Measurements from ENCODE around the gene TYW1. TPM values are rescaled to one million over a fixed set of nuclear protein-coding genes. Genes with fewer than 3 reads are reported as not detected.
"Not testable (repeated sequence)": the region's sequence is repeated elsewhere in the genome, so short reads cannot be mapped to it uniquely, and the experiment has no call there.

TYW1 gene
- total RNA-seq, 1 experiment from 2014 or later: 24.5 TPM

DNA sequence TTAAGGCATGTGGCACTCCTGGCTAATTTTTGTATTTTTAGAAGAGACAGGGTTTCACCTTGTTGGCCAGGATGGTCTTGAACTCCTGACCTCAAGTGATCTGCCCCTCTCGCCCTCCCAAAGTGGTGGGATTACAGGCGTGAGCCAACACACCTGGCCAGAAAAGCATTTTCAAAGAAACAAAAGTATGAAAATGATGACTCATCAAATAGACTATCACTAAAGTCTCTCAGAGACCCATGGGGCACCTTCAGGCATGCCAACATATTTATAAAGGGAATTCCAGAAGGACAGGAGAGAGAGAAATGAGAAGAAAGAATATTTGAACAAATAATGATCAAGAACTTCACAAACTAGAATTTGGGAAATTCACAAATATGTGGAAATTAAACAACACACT, 114.7 kb downstream of the TYW1 start:
- CTCF ChIA-PET; in situ Hi-C loops (cut with HindIII; ENCODE audit: low pct_unique_long_range_greater_than_20kb, low sequenced_read_pairs); H3K27ac ChIP-seq (ENCODE audit: low read length); BruUV-seq (replicated peaks); H3K27me3 ChIP-seq (ENCODE audit: control insufficient read depth, insufficient read depth, low read length); H3K36me3 ChIP-seq (ENCODE audit: control insufficient read depth, insufficient read depth, low read length); DNase-seq (ENCODE audit: low read depth, low spot score); H3K9me3 ChIP-seq (ENCODE audit: control insufficient read depth, insufficient read depth, low read depth, low read length); H3K4me1 ChIP-seq (ENCODE audit: control insufficient read depth, insufficient read depth, low read length); H3K4me3 ChIP-seq (ENCODE audit: low read depth in 2 of 2, low read length in 2 of 2); ATAC-seq; POLR2A ChIA-PET; intact Hi-C loops (cut with micrococcal nuclease; ENCODE audit: unreplicated experiment): not testable (repeated sequence)

DNA sequence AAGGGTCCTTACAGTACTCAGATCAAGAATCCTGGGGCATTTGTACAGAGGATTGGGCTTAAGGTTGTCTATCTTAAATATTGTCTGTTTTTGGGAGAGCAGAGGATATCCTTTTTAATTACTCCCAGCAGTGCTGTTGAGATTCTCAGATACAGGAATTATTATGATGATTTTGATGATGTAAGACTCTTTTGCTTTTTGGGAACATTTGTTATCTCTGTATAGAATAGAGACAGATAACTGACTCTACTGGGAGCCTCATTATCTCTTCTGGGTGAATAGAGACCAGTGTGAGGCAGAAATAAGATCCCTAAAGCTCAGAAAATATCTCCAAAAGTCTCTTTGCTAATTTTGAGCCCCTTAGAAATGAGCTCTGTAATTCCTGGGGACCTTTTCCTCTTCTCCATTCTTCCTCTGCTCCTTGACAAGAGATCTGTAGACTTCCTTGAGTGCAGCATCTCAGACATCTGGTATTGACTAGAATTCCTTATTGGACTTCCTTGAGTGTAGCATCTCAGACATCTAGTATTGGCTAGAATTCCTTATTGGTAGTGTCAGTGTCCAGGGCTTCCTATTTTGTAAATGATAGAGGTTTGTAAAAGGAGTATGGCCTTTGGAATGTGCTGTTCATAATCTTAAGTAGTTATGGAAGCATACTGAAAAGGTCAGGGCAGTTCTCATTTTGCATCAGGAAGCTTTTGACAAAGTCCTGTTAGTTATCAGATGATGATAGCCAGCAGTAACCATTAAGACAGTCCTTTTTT, 118.0 kb downstream of the TYW1 start:
- BruUV-seq (replicated peaks); H3K4me3 ChIP-seq (ENCODE audit: low read depth in 2 of 2, low read length in 2 of 2); H3K27me3 ChIP-seq (ENCODE audit: control insufficient read depth, insufficient read depth, low read length); DNase-seq (ENCODE audit: low read depth, low spot score); in situ Hi-C loops (cut with HindIII; ENCODE audit: low pct_unique_long_range_greater_than_20kb, low sequenced_read_pairs); ATAC-seq; H3K4me1 ChIP-seq (ENCODE audit: control insufficient read depth, insufficient read depth, low read length); H3K27ac ChIP-seq (ENCODE audit: low read length); H3K36me3 ChIP-seq (ENCODE audit: control insufficient read depth, insufficient read depth, low read length); intact Hi-C loops (cut with micrococcal nuclease; ENCODE audit: unreplicated experiment); POLR2A ChIA-PET; H3K9me3 ChIP-seq (ENCODE audit: control insufficient read depth, insufficient read depth, low read depth, low read length); CTCF ChIA-PET: not testable (repeated sequence)

DNA sequence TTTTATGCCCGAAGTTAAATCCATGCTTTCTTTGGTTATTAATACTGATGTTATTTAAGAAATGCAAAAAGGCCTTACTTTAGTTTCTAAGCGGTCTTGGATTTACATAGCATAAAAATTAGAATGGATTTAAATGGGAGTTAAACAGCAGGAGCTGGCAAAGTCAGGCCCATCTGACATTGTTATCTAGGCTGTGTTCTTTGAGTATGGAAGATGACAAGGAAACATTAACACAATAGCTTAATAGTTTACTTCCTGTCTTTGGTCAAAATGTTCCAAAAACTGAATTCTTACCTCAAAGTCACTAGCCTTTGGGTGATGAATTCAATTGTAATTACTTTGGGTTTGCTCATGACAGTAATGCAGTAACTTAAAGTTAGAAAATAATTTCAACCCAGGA, 123.9 kb downstream of the TYW1 start:
- in situ Hi-C loops (cut with HindIII; ENCODE audit: low pct_unique_long_range_greater_than_20kb, low sequenced_read_pairs); H3K36me3 ChIP-seq (ENCODE audit: control insufficient read depth, insufficient read depth, low read length); CTCF ChIA-PET; DNase-seq (ENCODE audit: low read depth, low spot score); H3K27ac ChIP-seq (ENCODE audit: low read length); H3K4me1 ChIP-seq (ENCODE audit: control insufficient read depth, insufficient read depth, low read length); intact Hi-C loops (cut with micrococcal nuclease; ENCODE audit: unreplicated experiment); H3K4me3 ChIP-seq (ENCODE audit: low read depth in 2 of 2, low read length in 2 of 2); H3K9me3 ChIP-seq (ENCODE audit: control insufficient read depth, insufficient read depth, low read depth, low read length); BruUV-seq (replicated peaks); H3K27me3 ChIP-seq (ENCODE audit: control insufficient read depth, insufficient read depth, low read length); ATAC-seq: not testable (repeated sequence)
- POLR2A ChIA-PET: interaction anchor here (0.6 kb wide), 1 partner anchor 117 kb away, joined by 3 read pairs; no protein-coding TSS in a partner anchor

DNA sequence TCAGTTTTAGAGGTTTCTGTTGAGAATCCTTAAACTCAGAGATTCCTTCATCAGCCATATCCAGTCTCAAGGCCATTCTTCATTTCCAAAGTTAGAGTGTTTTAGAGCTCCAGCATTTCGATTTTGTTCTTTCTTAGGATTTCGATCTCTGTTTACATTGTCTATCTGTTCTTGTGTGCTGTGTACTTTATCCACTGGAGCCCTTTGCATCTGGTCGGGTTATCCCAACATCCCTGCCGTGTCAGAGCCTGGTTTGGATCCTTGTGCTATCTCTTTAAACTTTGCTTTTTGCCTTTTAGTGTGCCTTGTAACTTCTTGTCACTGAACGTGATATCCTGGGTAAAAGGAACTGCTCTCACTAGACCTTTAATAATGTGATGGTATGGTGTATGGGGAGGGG, 131.6 kb downstream of the TYW1 start:
- H3K9me3 ChIP-seq (ENCODE audit: control insufficient read depth, insufficient read depth, low read depth, low read length); H3K4me1 ChIP-seq (ENCODE audit: control insufficient read depth, insufficient read depth, low read length); H3K36me3 ChIP-seq (ENCODE audit: control insufficient read depth, insufficient read depth, low read length); ATAC-seq; POLR2A ChIA-PET; DNase-seq (ENCODE audit: low read depth, low spot score); H3K4me3 ChIP-seq (ENCODE audit: low read depth in 2 of 2, low read length in 2 of 2); CTCF ChIA-PET; H3K27ac ChIP-seq (ENCODE audit: low read length); intact Hi-C loops (cut with micrococcal nuclease; ENCODE audit: unreplicated experiment); BruUV-seq (replicated peaks); H3K27me3 ChIP-seq (ENCODE audit: control insufficient read depth, insufficient read depth, low read length); in situ Hi-C loops (cut with HindIII; ENCODE audit: low pct_unique_long_range_greater_than_20kb, low sequenced_read_pairs): not testable (repeated sequence)

DNA sequence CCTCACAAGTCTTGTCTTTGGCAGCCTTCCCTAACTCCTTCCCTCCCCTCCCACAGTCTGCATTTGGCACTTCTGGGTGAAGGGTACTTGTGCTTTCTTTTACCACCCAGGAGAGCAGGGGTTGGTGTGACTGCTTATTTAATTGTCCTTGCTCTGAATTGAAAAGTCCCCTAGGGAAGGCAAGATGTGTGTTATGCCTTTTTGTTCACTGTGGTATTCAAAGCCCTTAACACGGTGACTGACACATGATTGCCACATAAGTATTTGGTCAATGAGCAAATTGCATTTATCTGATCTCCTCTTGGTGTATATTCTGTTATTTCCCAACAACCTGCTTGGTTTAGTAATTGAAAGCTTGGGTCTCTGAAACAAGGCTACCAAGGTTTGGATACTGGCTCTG, 134.1 kb downstream of the TYW1 start:
- in situ Hi-C loops (cut with HindIII; ENCODE audit: low pct_unique_long_range_greater_than_20kb, low sequenced_read_pairs); ATAC-seq: not testable (repeated sequence)

DNA sequence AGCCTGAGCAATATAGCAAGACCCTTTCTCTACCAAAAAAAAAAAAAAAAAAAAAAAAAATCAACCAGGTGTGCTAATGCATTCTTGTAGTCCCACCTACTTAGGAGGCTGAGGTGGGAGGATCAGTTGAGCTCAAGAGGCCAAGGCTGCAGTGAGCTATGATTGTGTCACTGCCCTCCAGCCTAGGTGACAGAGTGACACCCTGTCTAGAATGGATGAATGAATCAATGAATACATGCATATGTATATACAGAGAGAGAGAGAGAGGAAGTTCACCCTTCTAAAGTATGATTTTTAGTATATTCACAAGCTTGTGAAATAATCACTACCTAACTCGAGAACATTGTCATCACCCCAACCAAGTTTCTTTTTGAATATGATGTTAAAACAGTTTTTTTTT, 138.3 kb downstream of the TYW1 start:
- H3K4me3 ChIP-seq (ENCODE audit: low read depth in 2 of 2, low read length in 2 of 2); H3K36me3 ChIP-seq (ENCODE audit: control insufficient read depth, insufficient read depth, low read length); CTCF ChIA-PET; in situ Hi-C loops (cut with HindIII; ENCODE audit: low pct_unique_long_range_greater_than_20kb, low sequenced_read_pairs); DNase-seq (ENCODE audit: low read depth, low spot score); H3K4me1 ChIP-seq (ENCODE audit: control insufficient read depth, insufficient read depth, low read length); intact Hi-C loops (cut with micrococcal nuclease; ENCODE audit: unreplicated experiment); H3K9me3 ChIP-seq (ENCODE audit: control insufficient read depth, insufficient read depth, low read depth, low read length); BruUV-seq (replicated peaks); H3K27ac ChIP-seq (ENCODE audit: low read length); H3K27me3 ChIP-seq (ENCODE audit: control insufficient read depth, insufficient read depth, low read length): not testable (repeated sequence)
- POLR2A ChIA-PET: interaction anchor here (0.6 to 0.7 kb wide), 2 partner anchors 9 to 29 kb away, joined by 4 to 11 read pairs; no protein-coding TSS in a partner anchor
- peak; percentile 31; the same call in 1 of the 2 replicates for ATAC-seq

More for the DNA sequence above, 134.1 kb downstream of the TYW1 start:
- H3K4me1 ChIP-seq (ENCODE audit: control insufficient read depth, insufficient read depth, low read length); H3K36me3 ChIP-seq (ENCODE audit: control insufficient read depth, insufficient read depth, low read length); H3K27me3 ChIP-seq (ENCODE audit: control insufficient read depth, insufficient read depth, low read length); H3K27ac ChIP-seq (ENCODE audit: low read length); BruUV-seq (replicated peaks); H3K4me3 ChIP-seq (ENCODE audit: low read depth in 2 of 2, low read length in 2 of 2); CTCF ChIA-PET; H3K9me3 ChIP-seq (ENCODE audit: control insufficient read depth, insufficient read depth, low read depth, low read length); DNase-seq (ENCODE audit: low read depth, low spot score); intact Hi-C loops (cut with micrococcal nuclease; ENCODE audit: unreplicated experiment): not testable (repeated sequence)
- POLR2A ChIA-PET: interaction anchor here (0.6 kb wide), 1 partner anchor 103 kb away, joined by 5 read pairs; no protein-coding TSS in a partner anchor

DNA sequence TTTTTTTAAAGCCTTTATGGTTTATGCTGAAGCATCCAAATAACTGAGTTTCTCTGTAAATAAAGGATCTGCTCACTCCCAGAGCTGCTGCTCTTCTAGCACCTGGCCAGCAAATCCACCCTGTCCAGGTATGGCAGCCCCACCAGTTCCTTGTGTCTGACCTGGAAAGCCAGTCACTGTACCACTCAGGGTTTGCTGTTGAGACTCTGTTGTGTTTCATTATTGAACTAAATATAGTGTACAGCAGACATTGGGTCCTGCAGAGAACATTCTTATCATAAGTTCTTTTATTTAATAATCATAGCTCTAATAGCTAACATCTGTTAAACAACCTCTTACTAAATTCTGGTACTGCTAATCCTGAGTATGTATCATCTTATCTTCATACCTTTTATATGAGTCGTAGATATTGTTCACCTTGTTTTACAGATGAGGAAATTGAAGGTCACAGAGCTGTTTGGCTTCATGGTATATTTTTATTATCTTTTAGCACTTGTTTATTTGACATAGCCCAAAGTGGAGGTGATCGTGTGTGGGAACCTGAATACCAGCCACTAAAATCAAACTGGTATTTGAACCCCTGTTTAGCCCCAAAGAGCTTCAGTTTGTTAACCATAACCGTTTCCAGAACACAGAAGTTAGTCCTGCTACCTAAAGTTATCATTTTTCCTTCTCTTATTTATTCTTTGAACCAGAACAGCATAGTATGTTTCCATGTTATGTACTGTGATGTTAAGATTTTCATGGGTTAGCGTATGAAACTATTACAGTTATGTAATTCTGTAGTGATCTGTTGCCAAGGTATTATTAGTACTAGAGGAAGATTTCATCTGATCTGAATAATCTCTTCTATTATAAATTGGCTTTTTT, 139.2 kb downstream of the TYW1 start:
- POLR2A ChIA-PET: interaction anchor here (0.6 kb wide), 1 partner anchor 10 kb away, joined by 4 read pairs; no protein-coding TSS in a partner anchor
- DNase-seq (ENCODE audit: low read depth, low spot score); in situ Hi-C loops (cut with HindIII; ENCODE audit: low pct_unique_long_range_greater_than_20kb, low sequenced_read_pairs); H3K27ac ChIP-seq (ENCODE audit: low read length); ATAC-seq; CTCF ChIA-PET; H3K4me1 ChIP-seq (ENCODE audit: control insufficient read depth, insufficient read depth, low read length); BruUV-seq (replicated peaks); H3K9me3 ChIP-seq (ENCODE audit: control insufficient read depth, insufficient read depth, low read depth, low read length); H3K27me3 ChIP-seq (ENCODE audit: control insufficient read depth, insufficient read depth, low read length); H3K4me3 ChIP-seq (ENCODE audit: low read depth in 2 of 2, low read length in 2 of 2); intact Hi-C loops (cut with micrococcal nuclease; ENCODE audit: unreplicated experiment); H3K36me3 ChIP-seq (ENCODE audit: control insufficient read depth, insufficient read depth, low read length): not testable (repeated sequence)

Measured in Panc1 (cell line).